HEK293 (cell line): ENCODE results near the gene SPINK4.

Source experiments
- CTCF ChIP-seq: fragments of 450-650 bp; formaldehyde crosslinking; IDR thresholded peaks from 2 replicates; pipeline ENCODE4 v1.5.1; 2016; ENCODE audit warnings: missing biosample characterization, missing genetic modification characterization
- ELK4 ChIP-seq: IDR thresholded peaks from 2 replicates; pipeline ENCODE4 v1.6.1; 2011; ENCODE audit warnings: mild to moderate bottlenecking, low read depth, low read length, borderline replicate concordance
- GLI4 ChIP-seq: fragments of 450-650 bp; formaldehyde crosslinking; IDR thresholded peaks from 2 replicates; pipeline ENCODE4 v1.5.1; 2016; ENCODE audit warnings: missing biosample characterization, missing genetic modification characterization
- INSM2 ChIP-seq: fragments of 450-650 bp; formaldehyde crosslinking; IDR thresholded peaks from 2 replicates; pipeline ENCODE4 v1.5.1; 2016; ENCODE audit warnings: missing biosample characterization, missing genetic modification characterization
- KLF9 ChIP-seq: fragments of 450-650 bp; formaldehyde crosslinking; IDR thresholded peaks from 2 replicates; pipeline ENCODE4 v1.5.1; 2016; ENCODE audit warnings: missing biosample characterization, missing genetic modification characterization, low read depth
- ZFHX2 ChIP-seq: fragments of 450-650 bp; formaldehyde crosslinking; conservative IDR thresholded peaks from 2 replicates; pipeline ENCODE4 v1.5.1; 2016; ENCODE audit warnings: missing biosample characterization, missing genetic modification characterization
- ZNF184 ChIP-seq: fragments of 450-650 bp; IDR thresholded peaks from 2 replicates; pipeline ENCODE4 v1.5.1; 2018; ENCODE audit warnings: missing biosample characterization, mild to moderate bottlenecking, missing genetic modification characterization
- ZNF202 ChIP-seq: fragments of 450-650 bp; formaldehyde crosslinking; IDR thresholded peaks from 2 replicates; pipeline ENCODE4 v1.5.1; 2016; ENCODE audit warnings: missing biosample characterization, missing genetic modification characterization, borderline replicate concordance
- ZNF335 ChIP-seq: fragments of 450-650 bp; formaldehyde crosslinking; conservative IDR thresholded peaks from 2 replicates; pipeline ENCODE4 v1.5.1; 2016; ENCODE audit warnings: missing biosample characterization, missing genetic modification characterization
- ZNF645 ChIP-seq: fragments of 450-650 bp; formaldehyde crosslinking; IDR thresholded peaks from 2 replicates; pipeline ENCODE4; 2016; ENCODE audit warnings: missing biosample characterization, missing genetic modification characterization
- ZNF777 ChIP-seq: fragments of 450-650 bp; formaldehyde crosslinking; IDR thresholded peaks from 2 replicates; pipeline ENCODE4 v1.5.1; 2017; ENCODE audit warnings: missing biosample characterization, missing genetic modification characterization, borderline replicate concordance
- ZNF792 ChIP-seq: fragments of 450-650 bp; formaldehyde crosslinking; IDR thresholded peaks from 2 replicates; pipeline ENCODE4 v1.5.1; 2016; ENCODE audit warnings: missing biosample characterization, missing genetic modification characterization
- ZSCAN5A ChIP-seq: fragments of 450-650 bp; formaldehyde crosslinking; IDR thresholded peaks from 2 replicates; pipeline ENCODE4 v1.5.1; 2016; ENCODE audit warnings: missing biosample characterization, missing genetic modification characterization
- ZXDB ChIP-seq: fragments of 450-650 bp; formaldehyde crosslinking; IDR thresholded peaks from 2 replicates; pipeline ENCODE4 v1.5.1; 2016; ENCODE audit warnings: missing biosample characterization, missing genetic modification characterization

GRCh38 chr9:33254211-33254610 lies 14.2 kb downstream of the SPINK4 start:
- no peak for TF ChIP-seq CTCF (tag by site-specific recombination)
- no peak for TF ChIP-seq ZNF792 (tag by site-specific recombination)
- no peak for TF ChIP-seq ZNF202 (tag by site-specific recombination)
- TF ChIP-seq ELK4 = no peak
- no peak for TF ChIP-seq ZSCAN5A (tag by site-specific recombination)
- TF ChIP-seq KLF9 = no peak
- no peak for TF ChIP-seq ZNF645 (tag by site-specific recombination)
- TF ChIP-seq GLI4 = no peak
- TF ChIP-seq ZFHX2 (tag by site-specific recombination) = no peak
- no peak for TF ChIP-seq ZNF184 (tag by site-specific recombination)
- no peak for TF ChIP-seq ZNF777 (tag by site-specific recombination)
- no peak for TF ChIP-seq ZXDB (tag by site-specific recombination)
- no peak for TF ChIP-seq ZNF335
- TF ChIP-seq INSM2 (tag by site-specific recombination) = no peak
